Psoas muscle (tissue), 8 donors: Measurements from ENCODE around the gene ZNF774. TPM values are rescaled to one million over a fixed set of nuclear protein-coding genes. Genes with fewer than 3 reads are reported as not detected.

Source experiments
- ATAC-seq, 4 donors: fragments of 200-7000 bp; cut with Tn5 transposase; one replicate each; pipeline ENCODE4 v1.9.1; 2020; ENCODE audit warnings: moderate library complexity in 3 of 4, mild to moderate bottlenecking in 2 of 4
- DNase-seq, 2 donors: peaks; one replicate each; pipeline ENCODE4 v3.0.0-alpha.2; 2020
- H3K27ac ChIP-seq: fragments of 200-600 bp; one replicate; pipeline ENCODE4 v1.8.0; 2022
- H3K27me3 ChIP-seq, 3 donors: fragments of 200-600 bp in 1 of 3; one replicate each; pipeline versions ENCODE4 v1.6.1 to v1.8.0; 2013 to 2022; ENCODE audit warnings: low read length in 2 of 3, mild to moderate bottlenecking in 2 of 3, moderate library complexity in 1 of 3; ENCODE audit not compliant: insufficient read depth in 3 of 3
- H3K36me3 ChIP-seq, 2 donors: fragments of 200-600 bp in 1 of 2; one replicate each; pipeline versions ENCODE4 v1.6.1 to v1.8.0; 2013 to 2022; ENCODE audit warnings: low read depth in 1 of 2, mild to moderate bottlenecking in 1 of 2, moderate library complexity in 1 of 2; ENCODE audit not compliant: insufficient read depth in 1 of 2
- H3K4me1 ChIP-seq: fragments of 200-600 bp; one replicate; pipeline ENCODE4 v1.8.0; 2022
- H3K4me3 ChIP-seq: fragments of 200-600 bp; one replicate; pipeline ENCODE4 v1.8.0; 2022; ENCODE audit warnings: mild to moderate bottlenecking
- H3K9me3 ChIP-seq: fragments of 200-600 bp; one replicate; pipeline ENCODE4 v1.8.0; 2022
- CTCF ChIP-seq: fragments of 200-600 bp; IDR thresholded peaks from one replicate; pipeline ENCODE4 v1.8.0; 2022; ENCODE audit warnings: antibody characterized with exemption
- WGBS, 3 donors: extraction: QIAGEN DNeasy Blood & Tissue Kit; methylation state at CpG; one replicate each; pipeline versions ENCODE4 v1.1.6 to v1.1.7; 2013; 5-methylcytosine and 5-hydroxymethylcytosine counted together
- intact Hi-C, 2 donors: fragments of 100-400 bp; cut with DNase I; formaldehyde crosslinking; loops; one replicate each; pipeline versions ENCODE4 v1.11.0 to v1.14.2; 2022
- polyA plus RNA-seq, 3 donors: library from polyadenylated mRNA; stranded (reverse); fragments of 200-250 nt; gene quantifications; one replicate each; pipeline ENCODE4 v1.2.3, GENCODE V29; 2013
- total RNA-seq, 4 donors: library from RNA; stranded (reverse); fragmentation: NEBNext Ultra II Directional in 2 of 4; extraction: Animal tissue kit (Norgen Biotek cat#: 25700) in 2 of 4; gene quantifications; one replicate each; pipeline versions ENCODE4 v1.2.1 to v1.2.4, GENCODE V29; 2021 to 2023
- donor health status: healthy with polysubstance abuse.
- donor health status: DM: no; HTN: no; CAD: no; lungs with moderate emphysema.
- donor health status: Bipolar disorder and iron deficiency.
- donor health status: healthy.
- donor health status: DM: yes; HTN: yes; CAD: no.
- donor health status: DM: no; HTN: no; CAD: no.
- donor health status: DM: no; HTN: no; CAD: no.
- donor health status: DM: yes; HTN: yes; CAD: no.

The ZNF774 gene
- total and polyA plus RNA-seq, 7 donors, result 2.8 to 19.6 (median 7.9) TPM

GRCh38 chr15:90388462-90389380 lies 36.6 kb downstream of the ZNF774 start:
- ATAC-seq, result peak; percentile 43 to 60 (median 52)
- H3K9me3 ChIP-seq, result no peaks in the 10 kb centered on the region
- intact Hi-C loops, result loop anchor here in 1 of 2 donors (5.0 kb wide), 1 partner anchor 34 kb away; no protein-coding TSS in a partner anchor
- TF ChIP-seq CTCF, result no peak
- H3K27me3 ChIP-seq, result no peaks in the 10 kb centered on the region
- H3K27ac ChIP-seq, result peak overlapping the region; percentile 96
- peaks cover 4 to 17% of the 10 kb centered on the region in 2 donors for H3K36me3 ChIP-seq
- WGBS, 3 donors, result 1% methylated on average over 39 to 52 of the region's 52 CpGs
- DNase-seq, result peak; percentile 80 to 88
- peak overlapping the region; percentile 77 for H3K4me3 ChIP-seq
- peaks cover 48% of the 10 kb centered on the region for H3K4me1 ChIP-seq

- ATAC-seq (no peak), DNase-seq (no peak)
- no peak for TF ChIP-seq CTCF
- intact Hi-C loops, result loop anchor here in 1 of 2 donors (5.0 kb wide), 1 partner anchor 33 kb away; no protein-coding TSS in a partner anchor
- H3K4me3 ChIP-seq, result peak overlapping the region; percentile 77
- no peaks in the 10 kb centered on the region for H3K27me3 ChIP-seq
- H3K4me1 ChIP-seq, result peaks cover 56% of the 10 kb centered on the region
- WGBS, 3 donors, result 24 to 39% (median 26%) methylated on average over 6 of the region's 6 CpGs
- H3K9me3 ChIP-seq, result no peaks in the 10 kb centered on the region
- peaks cover 4 to 17% of the 10 kb centered on the region in 2 donors for H3K36me3 ChIP-seq
- peak overlapping the region; percentile 96 for H3K27ac ChIP-seq
These were observed 37.4 kb downstream of the ZNF774 start for GRCh38 chr15:90389513-90389912.

DNA sequence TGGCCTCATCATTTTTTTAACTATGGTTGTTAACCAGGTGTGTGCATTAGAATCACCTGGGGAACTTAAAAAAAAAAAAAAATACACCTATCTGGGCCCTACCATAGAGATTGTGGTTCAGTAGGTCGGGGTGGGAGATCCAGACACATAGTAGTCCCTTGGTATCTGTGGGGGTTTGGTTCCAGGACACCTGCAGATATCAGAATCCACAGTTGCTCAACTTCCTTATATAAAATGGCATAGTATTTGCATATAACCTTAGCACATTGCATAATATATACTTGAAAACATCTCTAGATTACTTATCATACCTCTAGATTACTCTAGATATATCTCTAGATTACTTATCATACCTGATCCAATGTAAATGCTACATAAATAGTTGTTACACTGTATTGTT lies 41.0 kb downstream of the ZNF774 start:
- intact Hi-C loops, result loop anchor here in 1 of 2 donors (5.0 kb wide), 1 partner anchor 69 kb away; no protein-coding TSS in a partner anchor
- WGBS, 3 donors, result 93 to 100% (median 96%) methylated on average over 1 of the region's 1 CpG
- peak overlapping the region; percentile 96 for H3K27ac ChIP-seq
- H3K9me3 ChIP-seq, result no peaks in the 10 kb centered on the region
- H3K36me3 ChIP-seq, result peaks cover 4 to 17% of the 10 kb centered on the region in 2 donors
- peak overlapping the region; percentile 1 for H3K4me3 ChIP-seq
- no peak for DNase-seq
- no peaks in the 10 kb centered on the region for H3K27me3 ChIP-seq
- no peak for ATAC-seq
- no peak for TF ChIP-seq CTCF
- H3K4me1 ChIP-seq, result peaks cover 83% of the 10 kb centered on the region

DNA sequence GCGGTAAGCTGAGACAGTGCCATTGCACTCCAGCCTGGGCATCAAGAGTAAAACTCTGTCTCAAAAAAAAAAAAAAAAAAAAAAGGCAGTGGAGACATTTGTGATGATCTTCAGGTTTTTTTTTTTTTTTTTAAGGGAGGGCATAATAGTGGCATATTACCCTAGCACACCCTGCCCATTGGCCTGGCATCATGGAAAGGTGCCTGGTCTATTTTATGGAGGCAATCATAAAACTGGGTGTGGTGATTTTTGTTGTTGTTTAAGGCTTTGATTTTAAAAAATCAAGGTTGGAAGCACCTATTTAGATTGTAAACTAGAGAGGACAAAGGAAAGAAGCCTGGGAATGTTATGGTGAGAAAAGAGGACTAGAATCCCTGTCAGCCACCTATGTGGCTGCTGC lies 42.0 kb downstream of the ZNF774 start:
- ATAC-seq (no peak), DNase-seq (no peak)
- peaks cover 4 to 17% of the 10 kb centered on the region in 2 donors for H3K36me3 ChIP-seq
- 91 to 100% (median 93%) methylated on average over 1 of the region's 1 CpG for WGBS, 3 donors
- H3K27me3 ChIP-seq, result no peaks in the 10 kb centered on the region
- no peaks in the 10 kb centered on the region for H3K9me3 ChIP-seq
- peak overlapping the region; percentile 96 for H3K27ac ChIP-seq
- H3K4me3 ChIP-seq, result peak overlapping the region; percentile 1
- H3K4me1 ChIP-seq, result peaks cover 92% of the 10 kb centered on the region
- intact Hi-C loops, result loop anchor here in 1 of 2 donors (5.0 kb wide), 1 partner anchor 68 kb away; no protein-coding TSS in a partner anchor
- TF ChIP-seq CTCF, result no peak
